ENCODE measurements around the gene SUMO1.

- TF ChIP-seq FOXK2 (IDR thresholded peaks at IDR 0.05) = no peak
- no peak for TF ChIP-seq NFRKB (IDR thresholded peaks at IDR 0.05)
- no peak for TF ChIP-seq FOXM1 (IDR thresholded peaks at IDR 0.05; ENCODE audit: borderline replicate concordance)
- no peak for TF ChIP-seq SUZ12 (IDR thresholded peaks at IDR 0.05)
- TF ChIP-seq FOXA1 (IDR thresholded peaks at IDR 0.05) = no peak
- TF ChIP-seq ZNF384 (IDR thresholded peaks at IDR 0.05) = no peak
- no peak for TF ChIP-seq SP1 (IDR thresholded peaks at IDR 0.05)
- no peak for TF ChIP-seq BHLHE40 (IDR thresholded peaks at IDR 0.05; ENCODE audit: borderline replicate concordance)
- TF ChIP-seq L3MBTL2 (conservative IDR thresholded peaks at IDR 0.05) = no peak
- TF ChIP-seq LEF1 (IDR thresholded peaks at IDR 0.05; ENCODE audit: borderline replicate concordance) = no peak
- no peak for TF ChIP-seq ARNT (IDR thresholded peaks at IDR 0.05)
- TF ChIP-seq PKNOX1 (IDR thresholded peaks at IDR 0.05) = no peak
- no peak for TF ChIP-seq ELF4 (IDR thresholded peaks at IDR 0.05)
- TF ChIP-seq HDGF (IDR thresholded peaks at IDR 0.05; ENCODE audit: borderline replicate concordance) = no peak
Measured at GRCh38 chr2:202193305-202193704, 45.1 kb downstream of the SUMO1 start.
